GM23338 (cell line): ENCODE results near the gene TMEM165. TPM values are rescaled to one million over a fixed set of nuclear protein-coding genes. Genes with fewer than 3 reads are reported as not detected.

Experiments used
- EZH2 ChIP-seq: fragments of 200-600 bp; sonication (generic); IDR thresholded peaks from one replicate; pipeline ENCODE4 v1.8.0; 2017; ENCODE audit warnings: antibody characterized with exemption, mild to moderate bottlenecking, low read depth; ENCODE audit not compliant: unreplicated experiment
- NANOG ChIP-seq: IDR thresholded peaks from 2 replicates; pipeline ENCODE4 v1.6.1; 2016; ENCODE audit warnings: antibody characterized with exemption, borderline replicate concordance
- POLR2AphosphoS5 ChIP-seq: IDR thresholded peaks from 2 replicates; pipeline ENCODE4 v1.6.1; 2016; ENCODE audit warnings: antibody characterized with exemption, low read depth
- STAT1 ChIP-seq: IDR thresholded peaks from one replicate; pipeline ENCODE4 v1.6.1; 2016; ENCODE audit warnings: antibody characterized with exemption; ENCODE audit not compliant: unreplicated experiment
- ZNF114 ChIP-seq: fragments of 250-450 bp; sonication (Bioruptor Pico); IDR thresholded peaks from 2 replicates; pipeline ENCODE4 v1.5.0; 2020; ENCODE audit warnings: mild to moderate bottlenecking, moderate library complexity
- ZNF331 ChIP-seq: fragments of 250-450 bp; sonication (Bioruptor Pico); IDR thresholded peaks from 2 replicates; pipeline ENCODE4 v1.5.0; 2020; ENCODE audit warnings: low read depth, mild to moderate bottlenecking, moderate library complexity
- polyA plus RNA-seq: library from polyadenylated mRNA; unstranded; fragments of >200 nt; fragmentation: Nextera tagmentation; extraction: Ambion mirVana; gene quantifications from 2 replicates; pipeline ENCODE4 v1.2.1, GENCODE V29; 2016
- total RNA-seq: library from RNA; depleted of rRNA; stranded (reverse); fragments of >200 nt; shearing (Covaris generic); gene quantifications from 2 replicates; pipeline ENCODE4 v1.2.3, GENCODE V29; 2014
- TF ChIP-seq, protein P1 (sequence below): fragments of 250-450 bp; sonication (Bioruptor Pico); IDR thresholded peaks from 2 replicates; pipeline ENCODE4 v1.5.0; 2020; ENCODE audit warnings: mild to moderate bottlenecking, moderate library complexity
- TF ChIP-seq, protein P2 (sequence below): IDR thresholded peaks from one replicate; pipeline ENCODE4 v1.6.1; 2018; ENCODE audit warnings: antibody characterized with exemption; ENCODE audit not compliant: unreplicated experiment
- TF ChIP-seq, protein P3 (sequence below): IDR thresholded peaks from 2 replicates; pipeline ENCODE4 v1.6.1; 2016; ENCODE audit warnings: antibody characterized with exemption

The TMEM165 gene
- total and polyA plus RNA-seq, 2 experiments from 2014 or later, result 125 to 171 TPM

DNA sequence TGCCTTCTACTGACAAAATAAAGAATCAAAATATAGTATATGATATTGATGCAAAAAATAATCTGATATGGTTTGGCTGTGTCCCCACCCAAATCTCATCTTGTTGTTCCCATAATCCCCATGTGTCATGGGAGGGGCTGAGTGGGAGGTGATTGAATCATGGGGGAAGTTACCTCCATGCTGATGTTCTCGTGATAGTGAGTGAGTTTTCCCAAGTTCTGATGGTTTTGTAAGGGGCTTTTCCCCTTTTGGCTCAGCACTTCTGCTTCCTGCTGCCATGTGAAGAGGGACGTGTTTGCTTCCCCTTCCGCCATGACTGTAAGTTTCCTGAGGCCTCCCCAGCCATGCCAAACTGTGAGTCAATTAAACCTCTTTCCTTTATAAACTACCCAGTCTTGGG is 70.2 kb downstream of the TMEM165 start (continued):
- TF ChIP-seq, protein P1, sequence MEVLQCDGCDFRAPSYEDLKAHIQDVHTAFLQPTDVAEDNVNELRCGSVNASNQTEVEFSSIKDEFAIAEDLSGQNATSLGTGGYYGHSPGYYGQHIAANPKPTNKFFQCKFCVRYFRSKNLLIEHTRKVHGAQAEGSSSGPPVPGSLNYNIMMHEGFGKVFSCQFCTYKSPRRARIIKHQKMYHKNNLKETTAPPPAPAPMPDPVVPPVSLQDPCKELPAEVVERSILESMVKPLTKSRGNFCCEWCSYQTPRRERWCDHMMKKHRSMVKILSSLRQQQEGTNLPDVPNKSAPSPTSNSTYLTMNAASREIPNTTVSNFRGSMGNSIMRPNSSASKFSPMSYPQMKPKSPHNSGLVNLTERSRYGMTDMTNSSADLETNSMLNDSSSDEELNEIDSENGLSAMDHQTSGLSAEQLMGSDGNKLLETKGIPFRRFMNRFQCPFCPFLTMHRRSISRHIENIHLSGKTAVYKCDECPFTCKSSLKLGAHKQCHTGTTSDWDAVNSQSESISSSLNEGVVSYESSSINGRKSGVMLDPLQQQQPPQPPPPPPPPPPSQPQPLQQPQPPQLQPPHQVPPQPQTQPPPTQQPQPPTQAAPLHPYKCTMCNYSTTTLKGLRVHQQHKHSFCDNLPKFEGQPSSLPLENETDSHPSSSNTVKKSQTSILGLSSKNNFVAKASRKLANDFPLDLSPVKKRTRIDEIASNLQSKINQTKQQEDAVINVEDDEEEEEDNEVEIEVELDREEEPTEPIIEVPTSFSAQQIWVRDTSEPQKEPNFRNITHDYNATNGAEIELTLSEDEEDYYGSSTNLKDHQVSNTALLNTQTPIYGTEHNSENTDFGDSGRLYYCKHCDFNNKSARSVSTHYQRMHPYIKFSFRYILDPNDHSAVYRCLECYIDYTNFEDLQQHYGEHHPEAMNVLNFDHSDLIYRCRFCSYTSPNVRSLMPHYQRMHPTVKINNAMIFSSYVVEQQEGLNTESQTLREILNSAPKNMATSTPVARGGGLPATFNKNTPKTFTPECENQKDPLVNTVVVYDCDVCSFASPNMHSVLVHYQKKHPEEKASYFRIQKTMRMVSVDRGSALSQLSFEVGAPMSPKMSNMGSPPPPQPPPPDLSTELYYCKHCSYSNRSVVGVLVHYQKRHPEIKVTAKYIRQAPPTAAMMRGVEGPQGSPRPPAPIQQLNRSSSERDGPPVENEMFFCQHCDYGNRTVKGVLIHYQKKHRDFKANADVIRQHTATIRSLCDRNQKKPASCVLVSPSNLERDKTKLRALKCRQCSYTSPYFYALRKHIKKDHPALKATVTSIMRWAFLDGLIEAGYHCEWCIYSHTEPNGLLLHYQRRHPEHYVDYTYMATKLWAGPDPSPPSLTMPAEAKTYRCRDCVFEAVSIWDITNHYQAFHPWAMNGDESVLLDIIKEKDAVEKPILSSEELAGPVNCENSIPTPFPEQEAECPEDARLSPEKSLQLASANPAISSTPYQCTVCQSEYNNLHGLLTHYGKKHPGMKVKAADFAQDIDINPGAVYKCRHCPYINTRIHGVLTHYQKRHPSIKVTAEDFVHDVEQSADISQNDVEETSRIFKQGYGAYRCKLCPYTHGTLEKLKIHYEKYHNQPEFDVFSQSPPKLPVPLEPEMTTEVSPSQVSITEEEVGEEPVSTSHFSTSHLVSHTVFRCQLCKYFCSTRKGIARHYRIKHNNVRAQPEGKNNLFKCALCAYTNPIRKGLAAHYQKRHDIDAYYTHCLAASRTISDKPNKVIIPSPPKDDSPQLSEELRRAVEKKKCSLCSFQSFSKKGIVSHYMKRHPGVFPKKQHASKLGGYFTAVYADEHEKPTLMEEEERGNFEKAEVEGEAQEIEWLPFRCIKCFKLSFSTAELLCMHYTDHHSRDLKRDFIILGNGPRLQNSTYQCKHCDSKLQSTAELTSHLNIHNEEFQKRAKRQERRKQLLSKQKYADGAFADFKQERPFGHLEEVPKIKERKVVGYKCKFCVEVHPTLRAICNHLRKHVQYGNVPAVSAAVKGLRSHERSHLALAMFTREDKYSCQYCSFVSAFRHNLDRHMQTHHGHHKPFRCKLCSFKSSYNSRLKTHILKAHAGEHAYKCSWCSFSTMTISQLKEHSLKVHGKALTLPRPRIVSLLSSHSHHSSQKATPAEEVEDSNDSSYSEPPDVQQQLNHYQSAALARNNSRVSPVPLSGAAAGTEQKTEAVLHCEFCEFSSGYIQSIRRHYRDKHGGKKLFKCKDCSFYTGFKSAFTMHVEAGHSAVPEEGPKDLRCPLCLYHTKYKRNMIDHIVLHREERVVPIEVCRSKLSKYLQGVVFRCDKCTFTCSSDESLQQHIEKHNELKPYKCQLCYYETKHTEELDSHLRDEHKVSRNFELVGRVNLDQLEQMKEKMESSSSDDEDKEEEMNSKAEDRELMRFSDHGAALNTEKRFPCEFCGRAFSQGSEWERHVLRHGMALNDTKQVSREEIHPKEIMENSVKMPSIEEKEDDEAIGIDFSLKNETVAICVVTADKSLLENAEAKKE, result no peak
- TF ChIP-seq POLR2AphosphoS5 (no peak), NANOG (no peak), ZNF114 (no peak), STAT1 (no peak), EZH2 (no peak), ZNF331 (CRISPR knock-in tag) (no peak)
- TF ChIP-seq, protein P2, sequence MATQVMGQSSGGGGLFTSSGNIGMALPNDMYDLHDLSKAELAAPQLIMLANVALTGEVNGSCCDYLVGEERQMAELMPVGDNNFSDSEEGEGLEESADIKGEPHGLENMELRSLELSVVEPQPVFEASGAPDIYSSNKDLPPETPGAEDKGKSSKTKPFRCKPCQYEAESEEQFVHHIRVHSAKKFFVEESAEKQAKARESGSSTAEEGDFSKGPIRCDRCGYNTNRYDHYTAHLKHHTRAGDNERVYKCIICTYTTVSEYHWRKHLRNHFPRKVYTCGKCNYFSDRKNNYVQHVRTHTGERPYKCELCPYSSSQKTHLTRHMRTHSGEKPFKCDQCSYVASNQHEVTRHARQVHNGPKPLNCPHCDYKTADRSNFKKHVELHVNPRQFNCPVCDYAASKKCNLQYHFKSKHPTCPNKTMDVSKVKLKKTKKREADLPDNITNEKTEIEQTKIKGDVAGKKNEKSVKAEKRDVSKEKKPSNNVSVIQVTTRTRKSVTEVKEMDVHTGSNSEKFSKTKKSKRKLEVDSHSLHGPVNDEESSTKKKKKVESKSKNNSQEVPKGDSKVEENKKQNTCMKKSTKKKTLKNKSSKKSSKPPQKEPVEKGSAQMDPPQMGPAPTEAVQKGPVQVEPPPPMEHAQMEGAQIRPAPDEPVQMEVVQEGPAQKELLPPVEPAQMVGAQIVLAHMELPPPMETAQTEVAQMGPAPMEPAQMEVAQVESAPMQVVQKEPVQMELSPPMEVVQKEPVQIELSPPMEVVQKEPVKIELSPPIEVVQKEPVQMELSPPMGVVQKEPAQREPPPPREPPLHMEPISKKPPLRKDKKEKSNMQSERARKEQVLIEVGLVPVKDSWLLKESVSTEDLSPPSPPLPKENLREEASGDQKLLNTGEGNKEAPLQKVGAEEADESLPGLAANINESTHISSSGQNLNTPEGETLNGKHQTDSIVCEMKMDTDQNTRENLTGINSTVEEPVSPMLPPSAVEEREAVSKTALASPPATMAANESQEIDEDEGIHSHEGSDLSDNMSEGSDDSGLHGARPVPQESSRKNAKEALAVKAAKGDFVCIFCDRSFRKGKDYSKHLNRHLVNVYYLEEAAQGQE, result no peak
- TF ChIP-seq, protein P3, sequence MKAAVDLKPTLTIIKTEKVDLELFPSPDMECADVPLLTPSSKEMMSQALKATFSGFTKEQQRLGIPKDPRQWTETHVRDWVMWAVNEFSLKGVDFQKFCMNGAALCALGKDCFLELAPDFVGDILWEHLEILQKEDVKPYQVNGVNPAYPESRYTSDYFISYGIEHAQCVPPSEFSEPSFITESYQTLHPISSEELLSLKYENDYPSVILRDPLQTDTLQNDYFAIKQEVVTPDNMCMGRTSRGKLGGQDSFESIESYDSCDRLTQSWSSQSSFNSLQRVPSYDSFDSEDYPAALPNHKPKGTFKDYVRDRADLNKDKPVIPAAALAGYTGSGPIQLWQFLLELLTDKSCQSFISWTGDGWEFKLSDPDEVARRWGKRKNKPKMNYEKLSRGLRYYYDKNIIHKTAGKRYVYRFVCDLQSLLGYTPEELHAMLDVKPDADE, result no peak
